NCI-H1436 (cell line): ENCODE results near the gene ZDHHC11.
A peak's percentile ranks its signal among the peaks of the same experiment; 100 is the strongest.

Experiments used
- DNase-seq: peaks from one replicate; lab custom pipeline; 2025; lab: John Stamatoyannopoulos, UW

The ZDHHC11 gene, protein sequence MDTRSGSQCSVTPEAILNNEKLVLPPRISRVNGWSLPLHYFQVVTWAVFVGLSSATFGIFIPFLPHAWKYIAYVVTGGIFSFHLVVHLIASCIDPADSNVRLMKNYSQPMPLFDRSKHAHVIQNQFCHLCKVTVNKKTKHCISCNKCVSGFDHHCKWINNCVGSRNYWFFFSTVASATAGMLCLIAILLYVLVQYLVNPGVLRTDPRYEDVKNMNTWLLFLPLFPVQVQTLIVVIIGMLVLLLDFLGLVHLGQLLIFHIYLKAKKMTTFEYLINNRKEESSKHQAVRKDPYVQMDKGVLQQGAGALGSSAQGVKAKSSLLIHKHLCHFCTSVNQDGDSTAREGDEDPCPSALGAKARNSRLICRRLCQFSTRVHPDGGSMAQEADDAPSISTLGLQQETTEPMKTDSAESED

DNA sequence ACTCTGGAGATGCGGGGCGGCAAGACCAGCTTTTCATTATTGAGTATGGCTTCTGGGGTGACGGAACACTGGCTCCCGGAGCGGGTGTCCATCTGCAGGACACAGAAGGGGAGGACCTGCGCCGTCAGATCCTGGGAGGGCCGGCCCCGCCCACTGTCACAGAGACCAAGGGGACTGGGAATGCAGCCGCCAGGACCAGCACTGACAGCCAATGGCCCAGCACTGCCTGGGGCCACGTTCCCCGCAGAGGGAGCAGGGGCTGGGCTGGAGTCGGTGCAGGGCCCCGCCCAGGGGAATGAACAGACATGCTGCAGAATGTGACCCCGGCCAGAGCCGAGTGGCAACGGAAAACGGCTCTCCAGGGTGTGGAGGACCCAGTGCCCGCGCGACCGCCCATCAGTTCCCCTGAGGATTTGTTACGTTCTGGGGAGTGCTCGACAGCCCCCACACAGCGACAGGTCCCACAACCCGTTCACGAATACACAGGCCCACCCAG, at the start of gene ZDHHC11:
ZDHHC11 (minus strand) TSS at position 476 of the 496 bp plus-strand sequence; CDS start at position 92, 384 bp downstream.
- peak; percentile 1 for DNase-seq

DNA sequence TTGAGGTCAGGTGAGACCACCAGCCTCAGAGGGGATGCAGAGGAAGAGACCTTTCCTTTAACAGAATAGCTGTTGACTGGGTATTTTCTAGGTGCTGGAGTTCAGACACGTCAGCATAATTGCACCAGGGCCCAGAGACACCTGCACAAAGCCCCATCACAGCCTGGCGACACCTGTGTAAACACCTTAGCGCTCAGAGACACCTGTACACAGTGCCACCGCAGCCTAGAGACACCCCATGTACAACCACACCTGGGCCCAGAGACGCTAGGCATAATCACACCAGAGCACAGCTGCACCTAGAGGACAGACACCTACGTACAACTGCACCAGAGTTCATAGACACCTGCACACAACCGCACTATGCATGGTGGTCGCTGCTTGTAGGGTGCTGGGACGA, 42.9 kb upstream of the ZDHHC11 start:
- no peak for DNase-seq

DNA sequence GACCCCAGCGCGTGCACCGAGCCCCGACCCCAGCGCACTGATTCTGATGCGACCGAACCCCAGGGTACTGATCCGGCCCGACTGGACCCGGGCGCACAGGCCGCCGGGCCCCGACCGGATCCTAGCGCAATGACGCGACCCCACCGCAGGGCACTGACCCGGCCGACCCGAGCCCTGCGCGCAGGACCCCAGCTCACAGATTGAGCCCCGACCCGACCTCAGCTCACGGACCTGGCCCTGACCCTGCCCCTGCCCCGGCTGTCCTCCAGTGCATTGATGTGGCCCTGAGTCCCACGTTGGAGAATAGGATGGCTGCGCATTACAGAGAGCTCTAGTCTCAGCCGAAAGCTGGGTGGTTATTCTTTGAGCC, 42.3 kb upstream of the ZDHHC11 start:
- DNase-seq, result no peak

DNA sequence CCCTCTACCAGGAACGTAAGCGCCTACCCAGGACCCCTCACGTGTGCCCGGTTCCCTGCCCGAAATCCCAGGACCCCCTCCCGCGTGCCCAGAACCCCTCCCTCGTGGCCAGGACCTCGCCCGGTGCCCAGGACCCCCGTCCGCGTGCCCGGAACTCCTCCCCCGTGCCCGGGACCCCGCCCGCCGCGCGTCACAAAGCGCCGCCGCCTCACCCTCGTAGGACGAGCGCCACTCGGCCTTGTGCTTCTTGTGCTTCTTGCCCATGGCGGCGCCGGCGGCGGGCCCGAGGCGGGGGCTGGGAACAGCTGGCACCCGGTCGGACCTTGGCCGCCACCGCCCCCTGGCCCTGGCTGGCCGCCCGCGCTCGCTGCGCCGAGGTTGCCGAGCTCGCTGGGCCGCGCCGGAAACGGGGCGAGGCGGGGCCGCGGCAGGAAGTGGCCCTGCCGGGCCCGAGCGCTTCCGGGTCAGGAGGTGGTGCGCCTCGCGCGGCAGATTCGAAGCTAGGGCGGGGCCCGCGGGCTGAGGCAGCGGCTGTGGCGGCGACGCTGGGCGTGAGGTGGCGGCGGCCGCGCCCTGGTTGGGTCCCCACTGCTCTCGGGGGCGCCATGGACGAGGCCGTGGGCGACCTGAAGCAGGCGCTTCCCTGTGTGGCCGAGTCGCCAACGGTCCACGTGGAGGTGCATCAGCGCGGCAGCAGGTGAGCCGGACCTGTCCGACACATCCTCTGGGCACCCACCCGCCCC, 41.8 kb upstream of the ZDHHC11 start, which contains the start of the genes BRD9 and TRIP13:
BRD9 (minus strand) TSS at position 408 of the 743 bp plus-strand sequence; CDS start at position 264, 144 bp downstream.
TRIP13 (plus strand) TSS at position 491 of the 743 bp plus-strand sequence; CDS start at position 606, 115 bp downstream.
- DNase-seq, result peak; percentile 74

DNA sequence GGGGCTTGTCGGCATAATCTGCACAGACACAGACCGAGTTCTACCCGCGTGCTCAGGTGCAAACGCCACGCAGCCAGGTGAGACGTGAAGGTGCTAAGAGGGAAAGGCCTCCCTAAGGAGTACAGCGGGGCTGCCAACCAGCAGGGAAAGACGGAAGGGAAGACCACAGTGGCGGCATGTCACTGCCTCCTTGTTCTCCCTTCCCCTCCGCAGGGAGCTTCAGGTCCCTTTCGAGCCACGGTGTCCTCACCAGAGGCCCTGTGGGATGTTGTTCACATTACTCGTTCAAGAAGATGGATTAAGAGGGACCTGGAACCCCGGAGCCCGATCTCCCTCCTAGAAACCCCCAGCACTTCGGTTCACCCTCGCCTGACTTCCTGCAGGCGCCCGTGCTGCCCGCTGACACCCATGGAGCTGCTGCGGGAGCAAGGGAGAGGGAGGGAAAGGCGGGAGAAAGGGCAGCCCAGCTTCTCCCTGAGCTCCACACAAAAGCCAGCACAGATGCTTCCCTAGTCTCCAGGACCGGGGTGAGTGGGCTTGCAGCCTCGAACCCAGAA, 41.1 kb upstream of the ZDHHC11 start:
- no peak for DNase-seq

DNA sequence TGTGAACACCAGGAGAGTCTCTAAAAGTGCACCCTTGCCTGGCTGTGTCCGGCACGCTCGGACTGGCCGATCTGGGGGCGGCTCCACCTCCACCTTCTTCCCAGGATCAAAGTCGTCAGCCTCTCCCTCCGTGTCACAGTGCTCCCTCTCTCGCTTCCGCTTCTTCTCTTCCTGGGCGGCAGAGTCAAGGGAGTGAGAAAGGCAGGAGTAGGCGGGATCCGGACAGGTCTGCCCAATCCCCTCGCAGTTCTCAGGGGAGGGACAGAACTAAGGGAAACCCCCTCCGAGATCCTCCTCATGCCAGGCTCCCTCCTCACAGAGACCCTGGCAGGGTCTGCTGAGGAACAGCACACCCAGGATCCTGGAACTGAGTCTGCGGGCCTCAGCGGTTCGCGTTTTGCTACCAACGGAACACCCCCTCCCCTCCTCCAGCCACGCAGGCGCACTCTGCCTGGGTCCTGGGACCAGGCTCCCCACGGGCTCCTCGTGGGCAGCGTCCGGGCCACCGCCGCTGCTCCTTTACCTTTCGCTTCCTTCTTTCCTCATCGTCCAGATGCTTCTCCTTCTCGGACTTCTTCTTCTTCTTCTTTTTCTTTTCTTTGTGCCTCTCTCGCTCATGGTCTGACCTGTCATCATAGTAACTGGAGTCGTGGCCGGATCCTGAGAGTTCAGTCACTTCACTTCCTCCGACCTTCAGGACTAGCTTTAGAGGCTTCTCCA, 40.5 kb upstream of the ZDHHC11 start:
- DNase-seq, result no peak

DNA sequence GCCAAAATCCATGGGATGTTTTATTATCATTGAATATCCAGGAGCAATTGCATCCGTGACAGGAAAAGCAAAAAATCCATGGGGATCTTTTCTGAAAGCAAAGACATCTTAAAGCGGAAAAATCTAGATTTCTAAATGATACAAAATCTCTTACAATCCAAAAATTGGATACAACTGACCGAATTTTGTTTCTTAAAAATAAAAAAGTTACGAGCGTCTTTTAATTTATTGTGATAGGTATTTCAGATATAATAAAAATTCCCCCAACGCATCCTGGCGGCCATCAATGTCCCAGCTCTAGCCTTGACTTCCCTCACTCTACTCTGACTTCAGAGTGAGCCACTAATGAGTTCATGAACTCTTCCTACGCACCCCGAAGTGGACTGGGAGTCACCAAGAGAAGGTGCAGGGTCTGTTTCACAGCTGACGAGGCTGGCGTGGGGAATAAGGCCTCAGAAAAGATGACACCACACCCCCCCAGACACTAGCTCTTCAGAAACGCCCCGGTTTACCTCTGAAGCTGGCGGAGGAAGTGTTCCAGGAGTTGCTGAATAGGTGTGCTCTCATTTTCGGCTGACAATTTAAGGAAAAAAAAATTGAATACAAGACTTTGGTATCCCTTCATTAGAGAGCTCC, 38.4 kb upstream of the ZDHHC11 start:
- no peak for DNase-seq

DNA sequence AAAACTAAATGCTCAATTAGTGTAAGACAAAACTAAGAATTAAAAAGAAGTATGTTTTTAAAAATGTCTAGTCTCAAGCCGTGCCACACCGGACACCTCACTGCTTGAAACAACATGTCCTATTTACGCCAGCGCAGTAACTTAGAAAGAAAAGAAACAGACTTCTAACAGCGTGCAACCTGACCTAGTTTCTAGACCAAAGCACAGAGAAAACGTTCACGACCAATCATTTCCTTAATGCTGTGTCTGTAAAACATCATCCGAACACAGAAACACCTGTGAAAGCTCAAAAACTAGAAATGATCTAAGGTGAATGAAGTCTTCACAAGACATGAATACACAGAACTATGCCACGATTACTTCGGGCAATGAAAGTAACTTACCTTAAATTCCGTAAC, 37.9 kb upstream of the ZDHHC11 start:
- no peak for DNase-seq

DNA sequence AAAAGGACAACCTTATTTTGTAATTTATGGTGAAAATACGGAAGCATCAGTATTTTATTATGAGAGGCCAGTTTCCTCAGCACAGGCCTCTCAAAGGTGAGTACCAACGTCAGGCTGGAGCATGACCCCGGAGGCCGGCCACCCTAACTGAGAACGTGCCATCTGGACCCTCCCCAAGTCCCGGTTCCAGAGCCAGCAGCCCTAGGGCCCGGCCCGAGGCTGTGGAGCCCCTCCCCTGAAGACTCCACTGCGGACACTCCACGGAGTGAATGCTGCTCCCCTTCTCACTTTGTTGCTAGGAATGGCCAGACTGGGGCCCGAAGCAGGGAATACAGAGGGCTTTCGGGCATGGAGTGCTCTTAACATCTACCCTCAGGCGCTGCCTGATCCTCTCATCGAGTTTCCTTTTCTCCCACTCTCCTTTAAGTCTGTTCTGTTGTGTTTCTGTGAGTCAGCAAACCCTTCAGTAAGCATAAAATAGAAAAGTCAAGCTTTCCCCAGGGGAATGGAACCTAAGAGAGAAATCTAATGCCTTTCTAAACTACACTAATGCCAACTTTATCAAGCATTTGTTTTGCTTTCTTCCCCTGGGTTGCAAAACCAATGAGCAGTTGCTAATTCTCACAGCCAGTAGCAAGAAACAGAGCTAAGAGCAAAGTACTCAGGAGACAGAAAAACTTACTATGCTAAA, 37.3 kb upstream of the ZDHHC11 start:
- no peak for DNase-seq

DNA sequence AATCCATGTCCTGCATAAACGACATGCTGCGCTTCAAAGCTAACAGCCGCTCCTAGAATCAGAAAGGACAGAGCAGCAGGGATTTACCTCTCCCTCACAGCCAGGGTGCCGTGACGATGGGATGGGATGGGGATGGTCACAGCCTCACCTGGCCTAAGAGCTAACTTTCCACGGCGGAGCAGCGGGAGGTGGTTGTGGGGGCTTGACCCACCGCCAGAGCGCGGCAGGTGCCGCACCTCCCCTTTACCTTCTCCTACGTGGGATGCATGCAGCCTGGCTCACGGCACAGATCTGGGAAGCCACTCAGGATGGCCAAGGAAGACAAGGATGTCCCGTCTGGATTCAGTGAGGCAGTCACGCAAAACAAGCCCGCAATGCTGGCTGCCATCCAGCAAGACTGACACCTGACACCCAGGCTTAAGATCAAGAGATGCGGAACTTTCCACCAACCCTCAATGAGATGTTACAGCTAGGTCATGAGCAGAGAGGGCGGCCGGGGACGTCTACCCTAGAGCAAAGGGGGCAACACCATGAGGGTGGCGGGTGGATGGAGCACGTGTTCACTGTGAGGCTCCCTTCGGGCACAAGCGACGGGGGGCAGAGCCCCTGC, 36.0 kb upstream of the ZDHHC11 start:
- no peak for DNase-seq

DNA sequence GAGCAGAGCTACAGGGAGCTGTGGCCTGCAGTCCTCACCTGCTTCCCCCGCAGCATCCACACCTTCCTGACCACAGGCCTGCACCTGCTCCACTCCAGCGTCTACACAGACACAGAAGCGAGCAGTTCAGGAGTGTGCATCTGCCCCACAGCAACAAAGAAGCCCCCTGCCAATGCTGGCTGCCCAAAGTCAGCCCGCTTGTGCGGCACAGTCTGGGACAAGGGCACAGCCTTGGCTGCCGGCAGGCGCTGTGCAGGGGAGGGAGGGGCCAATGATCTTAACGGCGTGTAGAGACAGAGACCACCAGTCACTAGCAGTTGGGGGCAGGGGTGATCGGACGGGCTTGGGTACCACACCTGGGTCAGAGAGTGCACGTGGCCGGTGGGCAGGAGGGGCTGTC, 35.2 kb upstream of the ZDHHC11 start:
- DNase-seq, result no peak

DNA sequence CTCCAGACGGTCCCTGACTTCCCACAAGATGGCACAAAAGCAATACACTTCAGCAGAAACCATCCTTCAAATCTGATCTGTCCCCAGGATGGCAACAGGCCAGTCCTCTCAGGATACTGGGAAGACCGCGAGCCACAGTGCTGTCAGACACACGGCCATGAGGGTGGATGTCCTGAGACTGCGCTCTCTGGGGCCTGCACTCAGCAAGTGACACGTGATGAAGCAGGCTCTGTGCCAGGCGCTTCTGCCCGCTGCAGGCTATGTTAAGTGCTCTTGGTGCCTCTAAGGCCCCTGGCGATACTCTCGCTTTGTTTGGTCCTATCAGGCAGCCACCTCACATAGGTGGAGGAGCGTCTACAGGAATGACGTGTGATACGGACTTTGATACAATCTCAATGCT, 34.7 kb upstream of the ZDHHC11 start:
- no peak for DNase-seq

DNA sequence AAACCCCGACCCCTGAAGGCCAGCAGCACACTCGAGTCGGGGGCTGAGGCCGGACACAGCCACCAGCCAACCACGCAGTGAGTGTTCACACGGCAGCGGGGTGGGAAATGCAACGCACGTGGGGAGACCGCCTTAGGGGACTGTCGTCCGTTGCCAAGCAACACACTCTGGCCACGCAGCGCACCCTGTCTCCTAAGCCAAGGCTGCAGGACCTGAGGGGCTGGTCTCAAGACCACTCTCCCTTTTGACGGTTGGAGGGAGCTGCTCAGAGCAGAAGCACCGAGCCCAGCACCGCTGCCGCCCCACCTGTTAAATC, 34.3 kb upstream of the ZDHHC11 start:
- no peak for DNase-seq

DNA sequence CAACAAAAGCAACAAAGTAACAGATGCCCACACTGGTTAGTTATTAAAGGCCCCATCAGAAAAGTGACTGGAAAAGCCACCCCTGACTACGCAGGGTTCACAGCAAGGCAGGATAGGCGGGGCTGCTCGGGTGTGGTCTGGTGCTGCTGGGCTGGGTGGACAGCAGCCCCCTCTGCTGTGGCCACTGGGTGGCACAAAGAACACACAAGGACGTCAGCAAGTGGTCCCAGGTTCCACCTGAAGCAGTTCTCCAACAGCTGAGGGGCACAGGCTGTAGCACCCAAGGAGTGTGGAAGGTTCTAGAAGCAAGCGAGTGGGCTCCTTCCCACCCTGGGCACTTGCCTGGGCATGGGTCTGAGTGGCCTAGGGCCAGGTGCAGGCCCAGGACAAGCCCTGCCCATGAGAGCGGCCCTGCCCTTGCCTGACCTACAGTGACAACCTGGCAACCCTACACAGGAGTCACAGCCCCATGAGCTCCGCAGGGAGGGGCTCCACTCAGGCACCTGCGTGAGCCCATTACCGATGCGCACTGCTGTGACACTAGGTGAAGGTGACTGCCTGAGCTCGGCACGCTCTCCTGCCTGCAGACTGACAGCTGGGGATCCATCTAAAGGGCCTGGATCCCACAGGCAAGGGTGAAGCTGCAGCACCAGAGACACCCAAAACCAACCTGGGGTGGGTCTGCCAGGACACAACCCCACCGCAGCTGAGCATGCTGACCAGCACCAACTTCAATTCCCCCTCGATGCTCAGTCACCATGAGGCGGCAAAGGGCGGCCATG, 33.8 kb upstream of the ZDHHC11 start:
- no peak for DNase-seq

DNA sequence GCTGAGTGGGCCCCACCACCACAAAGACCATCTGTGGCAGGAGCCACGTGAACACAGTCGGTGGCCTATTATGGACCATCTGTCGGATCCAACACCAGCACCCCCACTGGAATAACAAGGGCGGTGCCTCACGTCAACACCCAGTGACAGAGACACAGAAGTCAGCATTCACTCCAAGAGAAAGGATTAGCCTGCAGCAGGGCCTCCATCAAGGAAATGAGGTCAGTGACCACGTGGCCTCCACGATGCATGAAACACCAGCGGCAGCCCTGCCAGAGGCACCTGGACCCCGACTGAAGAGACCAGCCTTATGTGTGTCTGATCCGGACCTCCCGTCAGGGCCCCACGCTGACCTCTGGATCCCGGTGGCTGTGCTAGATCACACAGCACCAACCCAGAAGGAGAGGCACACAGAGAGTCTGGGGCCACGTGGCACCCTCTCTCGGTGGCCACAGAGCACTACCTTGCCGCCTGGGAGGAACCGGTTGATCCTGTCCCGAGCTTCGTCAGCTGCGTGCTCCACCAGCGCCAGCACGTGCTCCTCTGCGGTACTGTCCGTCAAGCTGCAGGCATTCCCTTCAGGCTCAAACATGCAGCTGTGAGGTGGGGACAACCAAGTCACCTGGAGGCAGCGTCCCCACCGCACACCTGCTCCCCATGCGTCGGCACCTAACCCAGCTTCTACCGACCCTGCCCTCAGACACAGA, 32.8 kb upstream of the ZDHHC11 start:
- no peak for DNase-seq

DNA sequence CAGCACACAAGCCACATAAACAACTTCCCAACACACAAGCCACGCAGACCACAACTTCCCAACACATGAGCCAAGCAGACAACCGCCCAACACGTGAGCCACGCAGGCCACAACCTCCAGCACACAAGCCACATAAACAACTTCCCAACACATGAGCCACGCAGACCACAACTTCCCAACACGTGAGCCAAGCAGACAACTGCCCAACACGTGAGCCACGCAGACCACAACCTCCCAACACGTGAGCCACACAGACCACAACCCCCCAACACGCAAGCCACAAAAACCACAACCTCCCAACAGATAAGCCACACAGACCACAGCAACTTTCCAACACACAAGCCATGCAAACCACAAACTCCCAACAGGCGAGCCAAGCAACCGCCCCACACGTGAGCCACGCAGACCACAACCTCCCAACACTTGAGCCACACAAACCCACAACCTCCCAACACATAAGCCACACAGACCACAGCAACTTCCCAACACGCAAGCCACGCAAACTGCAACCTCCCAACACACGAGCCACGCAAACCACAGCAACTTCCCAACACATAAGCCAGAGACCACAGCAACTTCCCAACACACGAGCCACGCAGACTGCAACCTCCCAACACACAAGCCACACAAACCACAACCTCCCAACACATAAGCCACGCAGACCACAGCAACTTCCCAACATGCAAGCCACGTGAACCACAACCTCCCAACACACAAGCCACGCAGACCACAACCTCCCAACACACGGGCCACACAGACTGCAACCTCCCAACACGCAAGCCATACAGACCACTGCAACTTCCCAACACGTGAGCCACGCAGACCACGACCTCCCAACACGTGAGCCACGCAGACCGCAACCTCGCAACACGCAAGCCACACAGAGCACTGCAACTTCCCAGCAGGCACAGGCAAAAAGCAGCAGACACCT, 31.7 kb upstream of the ZDHHC11 start:
- no peak for DNase-seq

DNA sequence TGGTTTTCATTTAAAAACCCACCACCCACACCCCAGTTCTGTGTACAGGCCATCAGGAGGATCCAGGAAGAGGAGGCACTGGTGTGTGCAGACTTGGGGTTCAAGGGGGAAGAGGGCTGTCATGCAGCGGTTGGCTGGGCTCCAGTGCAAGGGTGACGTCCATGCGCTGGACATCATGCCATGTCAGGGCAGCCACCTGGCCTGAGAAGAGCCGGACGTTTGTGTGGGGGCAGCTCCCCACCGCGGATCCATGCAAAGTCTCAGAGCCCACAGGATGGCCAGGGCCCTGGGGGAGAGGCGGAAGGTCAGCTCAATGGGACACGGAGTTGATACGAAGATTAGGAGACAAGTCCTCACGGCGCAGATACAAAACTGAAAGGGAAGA, 30.8 kb upstream of the ZDHHC11 start:
- no peak for DNase-seq
